Measurements from ENCODE around the gene FUT7. TPM values are rescaled to one million over a fixed set of nuclear protein-coding genes. Genes with fewer than 3 reads are reported as not detected.
A peak's percentile ranks its signal among the peaks of the same experiment; 100 is the strongest.

The FUT7 gene
- total RNA-seq, 1 experiment from 2014 or later, result not detected

DNA sequence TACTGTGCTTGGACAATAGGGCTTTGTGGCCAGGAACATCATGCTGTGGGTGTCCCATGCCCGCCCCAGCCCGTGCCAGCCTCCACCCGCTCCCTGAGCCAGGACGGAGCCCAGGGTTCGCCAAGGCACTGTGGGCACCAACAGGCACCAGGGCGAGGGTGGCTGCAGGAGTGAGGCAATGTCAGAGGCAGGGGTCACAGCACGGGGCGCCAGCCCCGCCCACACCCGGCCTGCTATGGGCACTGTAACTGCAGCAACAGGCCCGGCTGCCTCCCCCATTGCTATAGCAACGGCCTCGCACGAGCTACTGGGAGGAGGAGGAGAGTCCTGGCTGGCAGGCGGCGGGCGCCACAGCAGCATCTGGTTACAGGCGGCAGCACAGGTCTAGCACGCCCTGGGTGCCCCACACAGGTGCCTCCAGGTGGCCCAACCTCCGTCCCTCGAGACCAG is 6.3 kb downstream of the FUT7 start:
- Histone ChIP-seq H3K23ac (ENCODE audit: insufficient read length, low read depth, low read length) (no peak overlapping the region), H2BK20ac (ENCODE audit: low read depth, low read length, poor library complexity, severe bottlenecking) (no peak overlapping the region), H3K18ac (ENCODE audit: insufficient read length, low read depth, low read length) (no peak overlapping the region), H4K5ac (ENCODE audit: insufficient read length, low read depth, low read length) (no peak overlapping the region), H3K4ac (ENCODE audit: low read depth, low read length) (no peak overlapping the region), H3K79me2 (ENCODE audit: insufficient read depth, low read length) (no peaks in the 10 kb centered on the region), H3K56ac (ENCODE audit: insufficient read length, low read depth, low read length) (no peak overlapping the region), H3K14ac (ENCODE audit: insufficient read depth, low read length) (no peak overlapping the region), H2BK12ac (ENCODE audit: insufficient read length, low read depth, low read length) (no peak overlapping the region), H3K79me1 (ENCODE audit: insufficient read depth, low read depth, low read length, poor library complexity, severe bottlenecking) (no peaks in the 10 kb centered on the region), H2AK5ac (ENCODE audit: insufficient read length, low read length) (no peak overlapping the region), H3T11ph (ENCODE audit: low read length) (no peak overlapping the region), H3K9ac (ENCODE audit: extremely low read depth, insufficient read length, low read length) (no peak overlapping the region), H3K4me2 (ENCODE audit: insufficient read depth, insufficient read length, low read length) (no peak overlapping the region), H2BK5ac (ENCODE audit: insufficient read length, low read length) (no peak overlapping the region), H2BK120ac (ENCODE audit: low read depth, low read length, poor library complexity, severe bottlenecking) (no peak overlapping the region), H4K91ac (ENCODE audit: insufficient read length, low read depth, low read length) (no peak overlapping the region), H3K4me1 (ENCODE audit: insufficient read depth, low read length) (no peaks in the 10 kb centered on the region), H2BK15ac (ENCODE audit: low read depth, low read length) (no peak overlapping the region), H4K20me1 (ENCODE audit: control insufficient read depth, insufficient read depth, insufficient read length) (peaks cover 2% of the 10 kb centered on the region), H3K23me2 (ENCODE audit: insufficient read length, low read depth, low read length, poor library complexity, severe bottlenecking) (peaks cover 9% of the 10 kb centered on the region), H3K27me3 (ENCODE audit: insufficient read depth, low read length) (no peaks in the 10 kb centered on the region), H3K27ac (ENCODE audit: insufficient read length, low read depth, low read length) (no peak overlapping the region), H3K9me3 (ENCODE audit: control insufficient read depth, low read depth, low read length) (no peaks in the 10 kb centered on the region), H2AFZ (ENCODE audit: low read length) (no peak overlapping the region), H4K8ac (replicated peaks; ENCODE audit: insufficient read length, low read depth, low read length) (no peak overlapping the region)
- no peaks in the 10 kb centered on the region for H3K9me3 Mint-ChIP-seq
- H3K27me3 Mint-ChIP-seq (ENCODE audit: low read depth), result peaks cover 22% of the 10 kb centered on the region
- WGBS (ENCODE audit: extremely low coverage, insufficient read length, low lambda C conversion rate), result no CpG with 5 or more reads among the region's 21 CpGs
- no peak overlapping the region for H3K4me3 Mint-ChIP-seq
- TF ChIP-seq, protein P1, sequence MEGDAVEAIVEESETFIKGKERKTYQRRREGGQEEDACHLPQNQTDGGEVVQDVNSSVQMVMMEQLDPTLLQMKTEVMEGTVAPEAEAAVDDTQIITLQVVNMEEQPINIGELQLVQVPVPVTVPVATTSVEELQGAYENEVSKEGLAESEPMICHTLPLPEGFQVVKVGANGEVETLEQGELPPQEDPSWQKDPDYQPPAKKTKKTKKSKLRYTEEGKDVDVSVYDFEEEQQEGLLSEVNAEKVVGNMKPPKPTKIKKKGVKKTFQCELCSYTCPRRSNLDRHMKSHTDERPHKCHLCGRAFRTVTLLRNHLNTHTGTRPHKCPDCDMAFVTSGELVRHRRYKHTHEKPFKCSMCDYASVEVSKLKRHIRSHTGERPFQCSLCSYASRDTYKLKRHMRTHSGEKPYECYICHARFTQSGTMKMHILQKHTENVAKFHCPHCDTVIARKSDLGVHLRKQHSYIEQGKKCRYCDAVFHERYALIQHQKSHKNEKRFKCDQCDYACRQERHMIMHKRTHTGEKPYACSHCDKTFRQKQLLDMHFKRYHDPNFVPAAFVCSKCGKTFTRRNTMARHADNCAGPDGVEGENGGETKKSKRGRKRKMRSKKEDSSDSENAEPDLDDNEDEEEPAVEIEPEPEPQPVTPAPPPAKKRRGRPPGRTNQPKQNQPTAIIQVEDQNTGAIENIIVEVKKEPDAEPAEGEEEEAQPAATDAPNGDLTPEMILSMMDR (conservative IDR thresholded peaks at IDR 0.05), result no peak
- no peaks in the 10 kb centered on the region for H3K36me3 Mint-ChIP-seq (ENCODE audit: insufficient read depth in 1 of 3, low read depth in 3 of 3)
- H3K27ac Mint-ChIP-seq, result no peak overlapping the region
- H3K4me1 Mint-ChIP-seq, result peaks cover 2 to 17% of the 10 kb centered on the region in 2 experiments; a peak in 3 of 4 replicates
- DNase-seq, result peak; percentile 47

Measured in H9 (cell line).